ENCODE data around the gene PDE4D. TPM values are rescaled to one million over a fixed set of nuclear protein-coding genes. Genes with fewer than 3 reads are reported as not detected.

The PDE4D gene
- total RNA-seq, 1 experiment from 2014 or later = 2.1 TPM

DNA sequence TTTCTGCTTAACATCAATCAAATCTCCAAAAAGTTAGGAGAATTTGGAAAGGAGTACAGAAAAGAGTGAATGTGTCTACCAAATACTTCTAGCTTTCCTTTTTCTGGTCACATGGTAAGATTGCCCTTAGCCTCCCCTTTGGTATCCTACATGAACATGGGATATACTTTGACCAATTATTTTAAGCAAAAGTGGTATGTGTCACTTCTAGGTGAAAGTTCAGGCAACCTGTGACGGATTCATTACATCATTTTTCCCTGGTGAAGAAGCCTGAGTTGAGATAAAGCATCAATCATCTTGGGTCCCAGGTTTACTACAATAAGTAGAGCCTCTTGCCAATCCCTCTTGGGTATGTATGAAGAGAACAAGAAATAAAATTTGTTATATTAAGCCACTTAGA lies 419.2 kb downstream of the PDE4D start:
- Histone ChIP-seq H3K27me3 (ENCODE audit: insufficient read depth, low read length) (no peaks in the 10 kb centered on the region), H3K4ac (ENCODE audit: low read depth, low read length) (no peak overlapping the region), H3T11ph (ENCODE audit: low read length) (no peak overlapping the region), H3K4me2 (ENCODE audit: insufficient read depth, insufficient read length, low read length) (no peak overlapping the region), H4K20me1 (ENCODE audit: control insufficient read depth, insufficient read depth, insufficient read length) (no peaks in the 10 kb centered on the region), H3K4me1 (ENCODE audit: insufficient read depth, low read length) (no peaks in the 10 kb centered on the region), H4K8ac (replicated peaks; ENCODE audit: insufficient read length, low read depth, low read length) (no peak overlapping the region), H3K18ac (ENCODE audit: insufficient read length, low read depth, low read length) (no peak overlapping the region), H2AK5ac (ENCODE audit: insufficient read length, low read length) (no peak overlapping the region), H2AFZ (ENCODE audit: low read length) (no peak overlapping the region), H3K23ac (ENCODE audit: insufficient read length, low read depth, low read length) (no peak overlapping the region), H3K23me2 (ENCODE audit: insufficient read length, low read depth, low read length, poor library complexity, severe bottlenecking) (no peaks in the 10 kb centered on the region), H2BK5ac (ENCODE audit: insufficient read length, low read length) (no peak overlapping the region), H2BK12ac (ENCODE audit: insufficient read length, low read depth, low read length) (no peak overlapping the region), H4K5ac (ENCODE audit: insufficient read length, low read depth, low read length) (no peak overlapping the region), H4K91ac (ENCODE audit: insufficient read length, low read depth, low read length) (no peak overlapping the region), H3K14ac (ENCODE audit: insufficient read depth, low read length) (no peak overlapping the region), H3K56ac (ENCODE audit: insufficient read length, low read depth, low read length) (no peak overlapping the region), H3K9me3 (ENCODE audit: control insufficient read depth, low read depth, low read length) (no peaks in the 10 kb centered on the region), H2BK20ac (ENCODE audit: low read depth, low read length, poor library complexity, severe bottlenecking) (no peak overlapping the region), H3K79me2 (ENCODE audit: insufficient read depth, low read length) (no peaks in the 10 kb centered on the region), H3K27ac (ENCODE audit: insufficient read length, low read depth, low read length) (no peak overlapping the region), H2BK120ac (ENCODE audit: low read depth, low read length, poor library complexity, severe bottlenecking) (no peak overlapping the region), H3K9ac (ENCODE audit: extremely low read depth, insufficient read length, low read length) (no peak overlapping the region), H3K79me1 (ENCODE audit: insufficient read depth, low read depth, low read length, poor library complexity, severe bottlenecking) (no peaks in the 10 kb centered on the region), H2BK15ac (ENCODE audit: low read depth, low read length) (no peak overlapping the region)
- DNase-seq = no peak
- Mint-ChIP-seq H3K4me3 (no peak overlapping the region), H3K9me3 (no peaks in the 10 kb centered on the region), H3K27me3 (ENCODE audit: low read depth) (no peaks in the 10 kb centered on the region), H3K27ac (no peak overlapping the region), H3K36me3 (ENCODE audit: insufficient read depth in 1 of 3, low read depth in 3 of 3) (no peaks in the 10 kb centered on the region), H3K4me1 (peaks cover 11 to 12% of the 10 kb centered on the region in 2 experiments)
- no CpG with 5 or more reads among the region's 1 CpG for WGBS (ENCODE audit: extremely low coverage, insufficient read length, low lambda C conversion rate)
- TF ChIP-seq, protein P1, sequence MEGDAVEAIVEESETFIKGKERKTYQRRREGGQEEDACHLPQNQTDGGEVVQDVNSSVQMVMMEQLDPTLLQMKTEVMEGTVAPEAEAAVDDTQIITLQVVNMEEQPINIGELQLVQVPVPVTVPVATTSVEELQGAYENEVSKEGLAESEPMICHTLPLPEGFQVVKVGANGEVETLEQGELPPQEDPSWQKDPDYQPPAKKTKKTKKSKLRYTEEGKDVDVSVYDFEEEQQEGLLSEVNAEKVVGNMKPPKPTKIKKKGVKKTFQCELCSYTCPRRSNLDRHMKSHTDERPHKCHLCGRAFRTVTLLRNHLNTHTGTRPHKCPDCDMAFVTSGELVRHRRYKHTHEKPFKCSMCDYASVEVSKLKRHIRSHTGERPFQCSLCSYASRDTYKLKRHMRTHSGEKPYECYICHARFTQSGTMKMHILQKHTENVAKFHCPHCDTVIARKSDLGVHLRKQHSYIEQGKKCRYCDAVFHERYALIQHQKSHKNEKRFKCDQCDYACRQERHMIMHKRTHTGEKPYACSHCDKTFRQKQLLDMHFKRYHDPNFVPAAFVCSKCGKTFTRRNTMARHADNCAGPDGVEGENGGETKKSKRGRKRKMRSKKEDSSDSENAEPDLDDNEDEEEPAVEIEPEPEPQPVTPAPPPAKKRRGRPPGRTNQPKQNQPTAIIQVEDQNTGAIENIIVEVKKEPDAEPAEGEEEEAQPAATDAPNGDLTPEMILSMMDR (conservative IDR thresholded peaks at IDR 0.05) = no peak
